ENCODE data around the gene UBA7.

DNA sequence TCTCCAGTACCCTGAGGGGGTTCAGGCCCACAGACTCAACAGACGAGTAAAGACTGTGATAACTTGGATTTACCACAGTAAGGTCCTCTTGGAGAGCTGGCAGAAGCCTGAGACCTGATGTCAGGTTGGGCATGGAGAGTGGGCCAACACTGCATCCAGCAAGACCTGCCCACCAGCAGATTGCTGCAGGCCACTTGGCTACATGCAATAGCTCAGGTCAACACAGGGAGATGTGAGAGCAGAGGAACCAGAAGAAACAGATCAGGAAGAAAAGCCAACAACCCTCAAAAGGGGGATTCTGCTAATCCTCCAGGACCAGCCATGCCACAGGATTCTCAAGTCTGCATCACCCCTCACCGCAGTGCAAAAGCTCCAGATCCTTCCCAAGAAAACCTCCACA lies 25.7 kb downstream of the UBA7 start:
- TF ChIP-seq, protein P1, sequence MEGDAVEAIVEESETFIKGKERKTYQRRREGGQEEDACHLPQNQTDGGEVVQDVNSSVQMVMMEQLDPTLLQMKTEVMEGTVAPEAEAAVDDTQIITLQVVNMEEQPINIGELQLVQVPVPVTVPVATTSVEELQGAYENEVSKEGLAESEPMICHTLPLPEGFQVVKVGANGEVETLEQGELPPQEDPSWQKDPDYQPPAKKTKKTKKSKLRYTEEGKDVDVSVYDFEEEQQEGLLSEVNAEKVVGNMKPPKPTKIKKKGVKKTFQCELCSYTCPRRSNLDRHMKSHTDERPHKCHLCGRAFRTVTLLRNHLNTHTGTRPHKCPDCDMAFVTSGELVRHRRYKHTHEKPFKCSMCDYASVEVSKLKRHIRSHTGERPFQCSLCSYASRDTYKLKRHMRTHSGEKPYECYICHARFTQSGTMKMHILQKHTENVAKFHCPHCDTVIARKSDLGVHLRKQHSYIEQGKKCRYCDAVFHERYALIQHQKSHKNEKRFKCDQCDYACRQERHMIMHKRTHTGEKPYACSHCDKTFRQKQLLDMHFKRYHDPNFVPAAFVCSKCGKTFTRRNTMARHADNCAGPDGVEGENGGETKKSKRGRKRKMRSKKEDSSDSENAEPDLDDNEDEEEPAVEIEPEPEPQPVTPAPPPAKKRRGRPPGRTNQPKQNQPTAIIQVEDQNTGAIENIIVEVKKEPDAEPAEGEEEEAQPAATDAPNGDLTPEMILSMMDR (IDR thresholded peaks at IDR 0.05; ENCODE audit: low read length) = no peak
- TF ChIP-seq EZH2 (IDR thresholded peaks at IDR 0.05; ENCODE audit: borderline replicate concordance, low read length) = no peak

Measured in OCI-LY1 (cell line).